ENCODE data around the gene BOC.

- TF ChIP-seq CTCF (conservative IDR thresholded peaks at IDR 0.05; ENCODE audit: low read depth, low read length), result no peak
- no peak for TF ChIP-seq EZH2 (IDR thresholded peaks at IDR 0.05; ENCODE audit: borderline replicate concordance, low read depth, low read length, poor library complexity, severe bottlenecking)
These were observed 23.4 kb downstream of the BOC start for GRCh38 chr3:113234688-113235260.
